Vagina (tissue), 2 donors: ENCODE measurements around the gene PTTG1IP. TPM values are rescaled to one million over a fixed set of nuclear protein-coding genes. Genes with fewer than 3 reads are reported as not detected.
A peak's percentile ranks its signal among the peaks of the same experiment; 100 is the strongest.

Source experiments
- DNase-seq, 2 donors: peaks; one replicate each; pipeline ENCODE4 v3.0.0-alpha.2; 2017; ENCODE audit errors: extremely low spot score in 2 of 2
- H3K27ac ChIP-seq: fragments of 200-600 bp; sonication (generic); one replicate; pipeline ENCODE4 v1.5.1; 2019
- H3K27me3 ChIP-seq: fragments of 200-600 bp; sonication (generic); one replicate; pipeline ENCODE4 v1.5.1; 2019
- H3K36me3 ChIP-seq, 2 donors: fragments of 200-600 bp; sonication (generic); one replicate each; pipeline ENCODE4 v1.5.1; 2017 to 2019
- H3K4me1 ChIP-seq: fragments of 200-600 bp; sonication (generic); one replicate; pipeline ENCODE4 v1.5.1; 2019
- H3K4me3 ChIP-seq, 2 donors: fragments of 200-600 bp; sonication (generic); 1 replicate in 1 of 2; 2 replicates in 1 of 2; pipeline ENCODE4 v1.5.1; 2016 to 2019
- H3K9me3 ChIP-seq: fragments of 200-600 bp; sonication (generic); one replicate; pipeline ENCODE4 v1.5.1; 2019
- POLR2A ChIP-seq, 2 donors: fragments of 450-650 bp; IDR thresholded peaks; one replicate each; pipeline ENCODE4 v1.6.1; 2017; ENCODE audit warnings: antibody characterized with exemption in 2 of 2, mild to moderate bottlenecking in 2 of 2, moderate library complexity in 2 of 2
- POLR2AphosphoS5 ChIP-seq, 2 donors: sonication (generic); formaldehyde crosslinking; IDR thresholded peaks; one replicate each; pipeline ENCODE4 v1.9.0; 2017; ENCODE audit warnings: antibody characterized with exemption in 2 of 2, mild to moderate bottlenecking in 2 of 2, low read depth in 1 of 2; ENCODE audit not compliant: insufficient read depth in 1 of 2
- intact Hi-C: fragments of 100-400 bp; cut with DNase I; formaldehyde crosslinking; loops from one replicate; pipeline ENCODE4 v1.15.1; 2023
- total RNA-seq: library from RNA; depleted of rRNA; stranded (reverse); fragments of >200 nt; gene quantifications from one replicate; pipeline ENCODE4 v1.2.3, GENCODE V29; 2016
- TF ChIP-seq, protein P1 (sequence below), 3 experiments: fragments of 450-650 bp in 2 of 3; fragments of 200-600 bp in 1 of 3; sonication (generic) in 1 of 3; IDR thresholded peaks; one replicate each; pipeline ENCODE4 v1.5.1; 2017 to 2019; ENCODE audit warnings: antibody characterized with exemption in 3 of 3, mild to moderate bottlenecking in 2 of 3, moderate library complexity in 2 of 3

Gene PTTG1IP
- total RNA-seq, 1 donor from 2014 or later = 165 TPM

DNA sequence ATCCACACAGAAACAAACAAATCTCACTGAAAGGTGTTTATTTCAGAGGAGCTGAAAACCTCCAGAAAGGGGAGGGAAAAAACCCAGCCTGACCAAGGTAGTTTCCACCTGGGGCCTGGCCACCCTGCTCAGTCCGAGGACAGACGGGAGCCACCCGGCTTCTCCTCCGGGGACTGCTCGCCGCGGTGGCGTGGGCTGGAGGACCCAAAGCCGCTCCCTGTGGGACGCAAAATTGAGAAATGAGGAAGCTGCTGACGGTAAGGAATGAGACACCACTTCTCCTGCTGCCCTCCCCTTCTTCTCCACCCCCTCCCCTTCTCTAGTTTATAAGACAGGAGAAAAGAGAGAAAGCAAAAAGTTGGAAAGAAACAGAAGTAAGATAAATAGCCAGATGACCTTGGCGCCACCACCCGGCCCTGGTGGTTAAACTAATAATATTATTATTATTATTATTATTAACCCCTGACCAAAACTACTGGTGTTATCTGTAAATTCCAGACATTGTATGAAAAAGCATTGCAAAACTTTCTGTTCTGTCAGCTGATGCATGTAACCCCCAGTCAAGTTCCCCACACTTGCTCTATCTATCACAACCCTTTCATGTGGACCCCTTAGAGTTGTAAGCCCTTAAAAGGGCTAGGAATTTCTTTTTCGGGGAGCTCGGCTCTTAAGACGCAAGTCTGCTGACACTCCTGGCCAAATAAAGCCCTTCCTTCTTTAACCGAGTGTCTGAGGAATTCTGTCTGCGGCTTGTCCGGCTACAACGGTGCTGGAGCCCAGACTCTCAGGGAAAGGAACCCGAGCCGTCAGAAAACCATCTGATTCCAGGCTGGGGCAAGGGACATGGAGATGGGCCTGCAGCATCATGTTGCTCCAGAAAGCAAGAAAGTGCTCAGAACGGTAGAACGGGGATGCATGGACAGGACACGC, 34.7 kb upstream of the PTTG1IP start:
- Histone ChIP-seq H3K9me3 (no peaks in the 10 kb centered on the region), H3K4me3 (no peak overlapping the region), H3K27me3 (no peaks in the 10 kb centered on the region), H3K27ac (no peak overlapping the region), H3K4me1 (peaks cover 23% of the 10 kb centered on the region), H3K36me3 (no peaks in the 10 kb centered on the region)
- TF ChIP-seq, protein P1, sequence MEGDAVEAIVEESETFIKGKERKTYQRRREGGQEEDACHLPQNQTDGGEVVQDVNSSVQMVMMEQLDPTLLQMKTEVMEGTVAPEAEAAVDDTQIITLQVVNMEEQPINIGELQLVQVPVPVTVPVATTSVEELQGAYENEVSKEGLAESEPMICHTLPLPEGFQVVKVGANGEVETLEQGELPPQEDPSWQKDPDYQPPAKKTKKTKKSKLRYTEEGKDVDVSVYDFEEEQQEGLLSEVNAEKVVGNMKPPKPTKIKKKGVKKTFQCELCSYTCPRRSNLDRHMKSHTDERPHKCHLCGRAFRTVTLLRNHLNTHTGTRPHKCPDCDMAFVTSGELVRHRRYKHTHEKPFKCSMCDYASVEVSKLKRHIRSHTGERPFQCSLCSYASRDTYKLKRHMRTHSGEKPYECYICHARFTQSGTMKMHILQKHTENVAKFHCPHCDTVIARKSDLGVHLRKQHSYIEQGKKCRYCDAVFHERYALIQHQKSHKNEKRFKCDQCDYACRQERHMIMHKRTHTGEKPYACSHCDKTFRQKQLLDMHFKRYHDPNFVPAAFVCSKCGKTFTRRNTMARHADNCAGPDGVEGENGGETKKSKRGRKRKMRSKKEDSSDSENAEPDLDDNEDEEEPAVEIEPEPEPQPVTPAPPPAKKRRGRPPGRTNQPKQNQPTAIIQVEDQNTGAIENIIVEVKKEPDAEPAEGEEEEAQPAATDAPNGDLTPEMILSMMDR (IDR thresholded peaks at IDR 0.05) = no peak
- TF ChIP-seq POLR2AphosphoS5 (IDR thresholded peaks at IDR 0.05; ENCODE audit: insufficient read depth in 1 of 2, low read depth in 1 of 2) = peak in 1 of 2 donors; percentile 32
- intact Hi-C loops = no loop called here
- no peak for DNase-seq

DNA sequence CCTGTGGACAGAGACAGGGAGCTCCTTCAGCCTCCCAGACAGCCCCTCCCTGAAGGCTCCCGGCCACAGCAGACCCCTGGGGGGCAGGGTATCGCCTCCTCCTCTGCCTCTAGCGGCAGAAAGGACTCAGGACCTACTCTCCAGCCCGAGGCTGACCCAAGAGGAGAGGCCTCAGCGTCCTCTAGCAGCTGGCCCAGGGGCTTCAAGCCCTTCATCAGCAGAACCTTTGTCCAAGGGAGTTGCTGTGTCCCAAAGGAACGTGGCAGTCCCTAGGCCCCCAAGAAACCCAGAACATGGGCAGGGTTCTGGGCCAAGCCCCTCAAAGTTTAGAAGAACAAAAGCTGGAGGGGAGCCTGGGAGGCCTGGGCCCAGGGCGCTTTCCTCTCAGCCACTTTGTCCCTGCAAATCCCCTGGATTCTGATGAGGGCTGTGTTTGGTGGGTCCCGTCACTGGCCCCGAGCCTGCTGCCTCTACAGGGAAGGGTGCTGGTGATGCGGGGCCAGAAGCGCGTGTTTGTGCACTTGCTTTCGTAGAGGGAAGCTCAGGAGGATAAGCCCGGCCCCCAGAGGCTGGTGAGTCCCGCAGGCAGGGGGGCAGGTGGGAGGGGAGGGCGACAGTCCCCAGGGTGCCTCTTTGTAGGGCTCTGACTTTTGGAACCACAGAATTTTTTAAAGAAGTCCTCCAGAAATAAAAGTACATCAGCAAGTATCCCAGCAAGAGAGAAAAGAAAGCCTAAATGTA, 33.9 kb upstream of the PTTG1IP start:
- no peak for DNase-seq
- Histone ChIP-seq H3K27me3 (no peaks in the 10 kb centered on the region), H3K4me3 (no peak overlapping the region), H3K27ac (no peak overlapping the region), H3K9me3 (no peaks in the 10 kb centered on the region), H3K4me1 (peaks cover 21% of the 10 kb centered on the region), H3K36me3 (no peaks in the 10 kb centered on the region)
- intact Hi-C loops = no loop called here
- TF ChIP-seq, protein P1 (IDR thresholded peaks at IDR 0.05) = no peak

DNA sequence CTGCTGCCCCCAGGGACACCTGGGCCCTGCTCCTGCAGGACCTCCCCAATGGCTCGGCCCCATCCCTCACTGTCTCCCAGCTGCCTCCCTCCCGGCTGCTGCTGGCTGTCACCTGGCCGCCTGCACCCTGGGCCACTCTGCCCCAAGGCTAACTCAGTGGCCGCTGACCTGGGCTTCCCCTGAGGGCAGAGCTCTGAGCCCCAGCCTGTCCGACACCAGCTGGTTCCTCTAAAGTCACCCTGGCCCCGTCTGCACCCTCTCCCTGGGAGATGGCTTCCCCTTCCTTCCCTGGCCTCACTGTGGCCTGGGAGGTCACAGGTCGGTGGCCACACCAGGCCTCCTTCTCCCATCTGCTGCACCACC, 32.2 kb upstream of the PTTG1IP start:
- no peaks in the 10 kb centered on the region for H3K36me3 ChIP-seq
- H3K4me1 ChIP-seq = peaks cover 4% of the 10 kb centered on the region
- H3K9me3 ChIP-seq = no peaks in the 10 kb centered on the region
- no peak overlapping the region for H3K27ac ChIP-seq
- H3K27me3 ChIP-seq = no peaks in the 10 kb centered on the region
- H3K4me3 ChIP-seq = no peak overlapping the region
- TF ChIP-seq, protein P1 (IDR thresholded peaks at IDR 0.05) = no peak
- intact Hi-C loops = no loop called here
- no peak for DNase-seq

DNA sequence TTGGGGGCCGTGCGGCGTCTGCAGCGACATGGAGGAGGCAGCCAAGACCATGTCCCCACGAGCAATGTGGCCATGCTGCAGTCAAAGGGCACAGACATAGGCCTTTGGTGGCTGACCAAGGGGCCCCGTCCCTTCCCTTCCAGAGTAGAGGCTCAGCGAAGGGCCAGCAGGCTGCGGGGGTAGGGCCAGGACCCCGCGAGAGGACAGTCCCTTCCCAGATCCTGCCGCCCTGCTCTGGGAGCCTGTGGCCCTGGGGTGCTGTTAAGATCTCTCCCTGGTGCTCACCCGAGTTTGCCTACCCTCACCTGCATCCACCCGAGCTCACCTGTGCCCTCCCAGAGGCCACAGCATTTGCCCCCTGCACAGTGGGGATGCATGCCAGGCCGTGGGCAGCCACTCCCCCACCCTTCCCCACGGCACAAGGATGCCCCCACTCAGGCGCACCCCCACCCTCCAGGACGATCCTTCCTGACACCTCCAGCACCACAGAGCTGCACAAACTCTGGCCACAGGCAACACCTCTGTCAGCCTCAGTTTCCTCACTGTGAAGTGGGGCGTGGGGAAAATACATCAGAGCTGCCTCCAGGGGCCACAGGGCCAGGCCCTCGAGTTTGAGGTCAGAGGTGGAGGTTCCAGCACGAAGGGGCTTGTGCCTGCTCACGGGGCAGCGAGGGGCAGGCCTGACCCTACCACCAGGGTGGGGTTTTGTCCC, 31.7 kb upstream of the PTTG1IP start:
- Histone ChIP-seq H3K9me3 (no peaks in the 10 kb centered on the region), H3K27me3 (no peaks in the 10 kb centered on the region), H3K36me3 (no peaks in the 10 kb centered on the region), H3K4me3 (no peak overlapping the region), H3K27ac (no peak overlapping the region), H3K4me1 (no peaks in the 10 kb centered on the region)
- intact Hi-C loops = no loop called here
- no peak for TF ChIP-seq POLR2A (IDR thresholded peaks at IDR 0.05)
- no peak for TF ChIP-seq POLR2AphosphoS5 (IDR thresholded peaks at IDR 0.05; ENCODE audit: insufficient read depth in 1 of 2, low read depth in 1 of 2)
- TF ChIP-seq, protein P1 (IDR thresholded peaks at IDR 0.05) = no peak
- no peak for DNase-seq
